Central memory CD8-positive, alpha-beta T cell (primary cell): ENCODE measurements around the gene MTHFSD.

Experiments
- ATAC-seq: fragments of 150-1000 bp; cut with Tn5 transposase; replicated peaks from 2 replicates; pipeline ENCODE4 v1.10.0; 2022; ENCODE audit warnings: mild to moderate bottlenecking, moderate FRiP score, moderate number of reproducible peaks; ENCODE audit not compliant: poor library complexity, severe bottlenecking; ENCODE audit errors: extremely low read depth
- DNase-seq, 2 donors: peaks; one replicate each; pipeline ENCODE4 v3.0.0; 2021; ENCODE audit warnings: low spot score in 2 of 2
- H3K27ac Mint-ChIP-seq: one replicate; pipeline ENCODE4 v1.8.0; 2022; ENCODE audit warnings: low read depth, mild to moderate bottlenecking, moderate library complexity, mixed read lengths
- H3K27me3 Mint-ChIP-seq: one replicate; pipeline ENCODE4 v1.8.0; 2022; ENCODE audit warnings: mixed read lengths
- H3K36me3 Mint-ChIP-seq: one replicate; pipeline ENCODE4 v1.8.0; 2022; ENCODE audit warnings: mild to moderate bottlenecking, moderate library complexity, mixed read lengths; ENCODE audit not compliant: insufficient read depth
- H3K4me1 Mint-ChIP-seq: one replicate; pipeline ENCODE4 v1.8.0; 2022; ENCODE audit warnings: mixed read lengths
- H3K4me3 Mint-ChIP-seq: one replicate; pipeline ENCODE4 v1.8.0; 2022; ENCODE audit warnings: mild to moderate bottlenecking, moderate library complexity, mixed read lengths
- H3K9me3 Mint-ChIP-seq: one replicate; pipeline ENCODE4 v1.8.0; 2022; ENCODE audit warnings: mixed read lengths

MTHFSD gene

GRCh38 chr16:86547286-86547685 is 7.7 kb downstream of the MTHFSD start:
- no peak overlapping the region for H3K27ac Mint-ChIP-seq
- no peaks in the 10 kb centered on the region for H3K27me3 Mint-ChIP-seq
- H3K4me1 Mint-ChIP-seq = peaks cover under 1% of the 10 kb centered on the region
- DNase-seq (no peak), ATAC-seq (no peak)
- no peak overlapping the region for H3K4me3 Mint-ChIP-seq
- H3K9me3 Mint-ChIP-seq = no peaks in the 10 kb centered on the region
- peaks cover 23% of the 10 kb centered on the region for H3K36me3 Mint-ChIP-seq

DNA sequence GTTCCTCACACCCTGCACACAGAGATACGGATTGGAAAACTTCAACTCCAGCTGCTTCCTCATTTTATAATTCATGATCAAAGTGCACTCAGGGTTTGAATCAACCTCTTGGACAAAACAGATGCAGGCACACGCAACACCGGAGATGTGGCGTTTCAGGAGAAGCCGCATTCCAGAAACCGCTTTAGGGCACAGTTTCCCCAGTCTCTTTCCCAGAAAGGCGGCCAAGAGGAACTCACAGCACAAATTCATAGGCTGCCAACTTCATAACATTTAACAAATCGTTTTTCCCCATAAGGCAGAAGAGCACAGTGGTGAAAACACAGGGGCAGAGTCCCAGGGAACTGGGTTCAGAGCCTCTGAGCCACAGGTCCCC is 8.4 kb downstream of the MTHFSD start:
- H3K27me3 Mint-ChIP-seq = no peaks in the 10 kb centered on the region
- no peaks in the 10 kb centered on the region for H3K4me1 Mint-ChIP-seq
- no peaks in the 10 kb centered on the region for H3K9me3 Mint-ChIP-seq
- peaks cover 26% of the 10 kb centered on the region for H3K36me3 Mint-ChIP-seq
- no peak for ATAC-seq
- no peak overlapping the region for H3K27ac Mint-ChIP-seq
- DNase-seq = no peak
- no peak overlapping the region for H3K4me3 Mint-ChIP-seq

GRCh38 chr16:86545954-86546637 is 8.9 kb downstream of the MTHFSD start:
- no peak for DNase-seq
- peaks cover 32% of the 10 kb centered on the region for H3K36me3 Mint-ChIP-seq

GRCh38 chr16:86545481-86545880 is 9.6 kb downstream of the MTHFSD start:
- Mint-ChIP-seq H3K9me3 (no peaks in the 10 kb centered on the region), H3K27me3 (no peaks in the 10 kb centered on the region), H3K4me3 (no peak overlapping the region), H3K27ac (no peak overlapping the region), H3K36me3 (peaks cover 38% of the 10 kb centered on the region), H3K4me1 (no peaks in the 10 kb centered on the region)
- ATAC-seq (no peak), DNase-seq (no peak)

More at GRCh38 chr16:86545954-86546637, 8.9 kb downstream of the MTHFSD start:
- H3K27ac Mint-ChIP-seq = no peak overlapping the region
- no peaks in the 10 kb centered on the region for H3K27me3 Mint-ChIP-seq
- no peak for ATAC-seq
- H3K4me1 Mint-ChIP-seq = no peaks in the 10 kb centered on the region
- no peaks in the 10 kb centered on the region for H3K9me3 Mint-ChIP-seq
- no peak overlapping the region for H3K4me3 Mint-ChIP-seq

- no peak for DNase-seq
- H3K4me3 Mint-ChIP-seq = no peak overlapping the region
- H3K27me3 Mint-ChIP-seq = no peaks in the 10 kb centered on the region
- H3K27ac Mint-ChIP-seq = no peak overlapping the region
- no peaks in the 10 kb centered on the region for H3K4me1 Mint-ChIP-seq
- peaks cover 39% of the 10 kb centered on the region for H3K36me3 Mint-ChIP-seq
- no peaks in the 10 kb centered on the region for H3K9me3 Mint-ChIP-seq
- no peak for ATAC-seq
Measured at GRCh38 chr16:86542756-86543750, 12.0 kb downstream of the MTHFSD start.

- peaks cover 30% of the 10 kb centered on the region for H3K36me3 Mint-ChIP-seq
- ATAC-seq = no peak
Measured at GRCh38 chr16:86541560-86541959, 13.5 kb downstream of the MTHFSD start.

GRCh38 chr16:86540894-86541293 is 14.1 kb downstream of the MTHFSD start:
- DNase-seq (no peak), ATAC-seq (no peak)
- H3K4me3 Mint-ChIP-seq = no peak overlapping the region
- no peaks in the 10 kb centered on the region for H3K9me3 Mint-ChIP-seq
- no peaks in the 10 kb centered on the region for H3K4me1 Mint-ChIP-seq
- no peak overlapping the region for H3K27ac Mint-ChIP-seq
- H3K36me3 Mint-ChIP-seq = peaks cover 28% of the 10 kb centered on the region
- H3K27me3 Mint-ChIP-seq = no peaks in the 10 kb centered on the region

More at GRCh38 chr16:86541560-86541959, 13.5 kb downstream of the MTHFSD start:
- H3K27me3 Mint-ChIP-seq = no peaks in the 10 kb centered on the region
- H3K4me1 Mint-ChIP-seq = no peaks in the 10 kb centered on the region
- no peak overlapping the region for H3K27ac Mint-ChIP-seq
- no peak for DNase-seq
- no peak overlapping the region for H3K4me3 Mint-ChIP-seq
- H3K9me3 Mint-ChIP-seq = no peaks in the 10 kb centered on the region

GRCh38 chr16:86538196-86538780 is 16.7 kb downstream of the MTHFSD start:
- Mint-ChIP-seq H3K36me3 (peaks cover 24% of the 10 kb centered on the region), H3K27ac (no peak overlapping the region), H3K27me3 (no peaks in the 10 kb centered on the region), H3K9me3 (no peaks in the 10 kb centered on the region), H3K4me3 (no peak overlapping the region), H3K4me1 (no peaks in the 10 kb centered on the region)
- DNase-seq (no peak), ATAC-seq (no peak)

DNA sequence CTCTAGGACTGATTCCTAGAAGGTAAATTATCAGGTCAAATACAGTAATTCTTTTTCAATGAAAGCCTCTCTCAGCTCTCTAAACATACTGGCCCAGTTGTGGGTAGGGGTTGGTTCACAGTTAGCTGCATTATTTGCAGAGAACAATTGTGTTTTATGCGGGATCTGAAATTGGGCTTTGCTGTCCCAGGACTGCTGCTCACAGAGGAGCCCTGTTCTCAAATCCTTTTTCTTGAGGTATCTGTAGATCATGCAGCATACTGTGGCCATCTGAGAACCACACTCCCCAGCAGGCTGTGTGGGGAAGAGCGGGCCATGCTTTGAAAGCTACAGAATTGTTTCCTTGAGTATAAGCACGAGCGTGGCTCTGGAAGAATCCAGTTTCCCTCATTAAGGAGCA is 17.5 kb downstream of the MTHFSD start:
- Mint-ChIP-seq H3K9me3 (no peaks in the 10 kb centered on the region), H3K36me3 (peaks cover 24% of the 10 kb centered on the region), H3K4me3 (no peak overlapping the region), H3K27ac (no peak overlapping the region), H3K27me3 (no peaks in the 10 kb centered on the region), H3K4me1 (no peaks in the 10 kb centered on the region)
- ATAC-seq (no peak), DNase-seq (no peak)

- H3K4me3 Mint-ChIP-seq = no peak overlapping the region
- H3K27ac Mint-ChIP-seq = no peak overlapping the region
- peaks cover 22% of the 10 kb centered on the region for H3K36me3 Mint-ChIP-seq
- no peak for DNase-seq
- no peaks in the 10 kb centered on the region for H3K9me3 Mint-ChIP-seq
- no peak for ATAC-seq
- H3K4me1 Mint-ChIP-seq = no peaks in the 10 kb centered on the region
- H3K27me3 Mint-ChIP-seq = no peaks in the 10 kb centered on the region
Measured at GRCh38 chr16:86536621-86537020, 18.4 kb downstream of the MTHFSD start.

DNA sequence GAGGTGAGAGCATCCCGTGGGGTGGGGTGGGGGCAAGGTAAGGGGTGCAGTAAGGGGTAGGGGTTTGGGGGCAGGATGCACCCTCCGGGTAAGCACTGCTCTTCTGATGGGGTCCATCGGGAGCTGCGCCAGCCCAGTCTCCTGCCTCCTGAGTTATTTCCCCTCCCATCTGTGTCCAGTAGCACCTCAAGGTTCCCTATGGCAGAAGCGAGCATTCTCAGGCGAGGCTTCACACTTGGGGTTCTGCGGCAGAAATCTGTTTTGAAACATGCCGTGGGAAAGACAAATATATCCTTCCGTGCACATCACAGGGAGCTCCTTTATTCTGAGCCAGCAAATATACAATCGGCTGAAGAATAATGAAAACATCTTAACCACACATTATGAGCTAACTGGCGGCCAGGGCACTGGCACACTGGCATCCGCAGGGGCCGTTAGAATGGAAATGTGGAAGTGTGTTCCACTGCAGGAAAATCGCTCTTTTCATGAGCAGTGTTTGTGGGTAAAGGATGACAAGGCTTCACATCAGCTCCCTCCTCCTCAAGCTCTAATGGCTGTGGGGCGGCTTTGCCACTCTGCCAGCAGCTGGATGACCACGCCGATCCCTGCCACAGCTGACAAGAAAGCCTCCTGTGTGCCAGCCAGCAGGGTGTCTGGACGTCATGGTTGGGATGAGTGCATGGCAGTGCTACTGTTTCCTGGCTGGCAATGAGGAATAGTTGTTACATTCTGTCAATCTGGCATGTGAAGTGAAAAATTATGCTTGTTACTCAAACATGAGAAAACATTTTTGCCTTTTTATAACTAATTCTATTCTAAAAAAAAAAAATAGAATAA is 20.0 kb downstream of the MTHFSD start:
- ATAC-seq = no peak
- Mint-ChIP-seq H3K36me3 (peaks cover 8% of the 10 kb centered on the region), H3K27ac (no peak overlapping the region), H3K4me3 (no peak overlapping the region), H3K4me1 (no peaks in the 10 kb centered on the region), H3K9me3 (no peaks in the 10 kb centered on the region), H3K27me3 (no peaks in the 10 kb centered on the region)
- no peak for DNase-seq

DNA sequence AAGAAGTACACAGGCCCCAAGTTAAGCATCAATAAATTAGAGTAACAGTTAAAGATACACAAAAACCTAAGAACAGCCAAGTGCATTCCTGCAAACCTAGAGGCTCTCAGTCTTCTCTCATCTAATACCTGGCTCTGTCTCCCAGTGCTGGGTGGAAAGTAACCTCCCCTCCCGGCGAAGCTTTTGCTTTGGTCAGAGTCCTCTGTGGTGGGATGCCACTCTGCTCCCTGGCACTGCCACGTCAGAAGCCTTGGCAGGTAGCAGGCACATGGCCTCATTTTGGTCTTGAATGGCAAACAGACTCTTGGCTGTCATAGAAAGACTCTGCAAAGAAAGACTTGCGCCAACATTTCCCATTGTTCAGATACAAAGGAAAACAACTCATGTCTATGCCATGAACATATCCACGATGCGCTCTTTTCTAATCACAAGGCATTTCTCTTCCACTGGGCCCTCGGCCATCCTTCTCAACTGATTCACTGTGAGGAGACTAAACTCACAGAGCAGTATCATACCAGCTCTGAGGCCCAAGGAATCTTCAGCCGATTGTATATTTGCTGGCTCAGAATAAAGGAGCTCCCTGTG is 21.2 kb downstream of the MTHFSD start:
- Mint-ChIP-seq H3K27me3 (no peaks in the 10 kb centered on the region), H3K27ac (no peak overlapping the region), H3K9me3 (no peaks in the 10 kb centered on the region), H3K4me1 (no peaks in the 10 kb centered on the region), H3K4me3 (no peak overlapping the region), H3K36me3 (peaks cover 4% of the 10 kb centered on the region)
- DNase-seq (no peak), ATAC-seq (no peak)
